Measurements from ENCODE around the gene HYDIN. TPM values are rescaled to one million over a fixed set of nuclear protein-coding genes. Genes with fewer than 3 reads are reported as not detected.

The HYDIN gene
- total RNA-seq, 1 experiment from 2014 or later = not detected

GRCh38 chr16:70760221-70760620 lies 470.3 kb downstream of the HYDIN start:
- TSS peak; percentile 11 for BruUV-seq (replicated peaks)
- Histone ChIP-seq H3K27me3 (ENCODE audit: insufficient read depth, low read length) (no peaks in the 10 kb centered on the region), H2AFZ (ENCODE audit: low read depth, low read length, poor library complexity, severe bottlenecking) (no peak overlapping the region), H3K9ac (ENCODE audit: low read length) (no peak overlapping the region), H4K20me1 (ENCODE audit: insufficient read depth) (no peaks in the 10 kb centered on the region), H3K79me2 (ENCODE audit: insufficient read depth, low read length) (no peaks in the 10 kb centered on the region), H3K4me1 (ENCODE audit: control insufficient read depth in 1 of 2, insufficient read depth in 2 of 2, low read length in 2 of 2) (peaks cover 15 to 24% of the 10 kb centered on the region in 2 experiments), H3K4me3 (replicated peaks in 1 of 2; ENCODE audit: low read depth in 1 of 2, low read length in 2 of 2) (peak overlapping the region in 1 of 2 experiments; percentile 6; a peak in 1 of 4 replicates), H3K27ac (ENCODE audit: low read depth, low read length) (peak overlapping the region; percentile 3; the same call in 1 of the 2 replicates), H3K36me3 (ENCODE audit: control insufficient read depth in 1 of 2, insufficient read depth in 2 of 2, low read length in 2 of 2) (no peaks in the 10 kb centered on the region; a peak in 1 of 4 replicates), H3K4me2 (ENCODE audit: low read length) (peak overlapping the region; percentile 61), H3K9me3 (ENCODE audit: control insufficient read depth in 1 of 2, insufficient read depth in 1 of 2, low read depth in 1 of 2, low read length in 2 of 2) (no peaks in the 10 kb centered on the region), H3K9me2 (ENCODE audit: insufficient read depth) (no peaks in the 10 kb centered on the region)
- DNase-seq (ENCODE audit: low read depth, low spot score) = no peak
- intact Hi-C loops (cut with micrococcal nuclease) = no loop called here
- ChIA-PET CTCF (interaction anchor here (1.0 to 2.9 kb wide), 2 partner anchors 9 to 11 kb away, joined by 4 to 15 read pairs; no protein-coding TSS in a partner anchor), POLR2A (no interaction called here), RAD21 (ENCODE audit: low non-redundant PET in 1 of 2, low total read pairs in 2 of 2, uncharacterized antibody in 2 of 2, unreplicated experiment in 2 of 2) (no interaction called here)
- peak; percentile 24; the same call in 1 of the 2 replicates for ATAC-seq
- TF ChIP-seq EGR1 (IDR thresholded peaks at IDR 0.05; ENCODE audit: low read depth) (no peak), ZNF274 (IDR thresholded peaks at IDR 0.05; ENCODE audit: low read depth, low read length) (no peak), ZBTB33 (IDR thresholded peaks at IDR 0.05; ENCODE audit: extremely low read depth, insufficient replicate concordance, low read length) (no peak), JUND (IDR thresholded peaks at IDR 0.05) (no peak), SP1 (IDR thresholded peaks at IDR 0.05; ENCODE audit: low read depth) (no peak), YY1 (IDR thresholded peaks at IDR 0.05; ENCODE audit: extremely low read depth, insufficient replicate concordance, low read depth, low read length) (no peak), CEBPB (IDR thresholded peaks at IDR 0.05; ENCODE audit: low read depth) (no peak), REST (IDR thresholded peaks at IDR 0.05; ENCODE audit: low read depth) (no peak), FOSL1 (IDR thresholded peaks at IDR 0.05; ENCODE audit: low read depth) (no peak), POLR2A (IDR thresholded peaks at IDR 0.05; ENCODE audit: borderline replicate concordance, extremely low read depth, insufficient read depth, insufficient read length) (no peak), ATF3 (IDR thresholded peaks at IDR 0.05) (no peak), CBX3 (IDR thresholded peaks at IDR 0.05; ENCODE audit: low read depth) (no peak), CTCF (IDR thresholded peaks at IDR 0.05 in 2 of 3, conservative IDR thresholded peaks at IDR 0.05 in 1 of 3; ENCODE audit: borderline replicate concordance in 1 of 3, insufficient read depth in 1 of 3, low read depth in 2 of 3, low read length in 2 of 3) (no peak), TCF7L2 (IDR thresholded peaks at IDR 0.05; ENCODE audit: borderline replicate concordance, extremely low read depth, insufficient read depth, insufficient read length) (no peak), RAD21 (IDR thresholded peaks at IDR 0.05; ENCODE audit: low read depth) (no peak), EZH2 (IDR thresholded peaks at IDR 0.05) (no peak), MAX (IDR thresholded peaks at IDR 0.05) (no peak)
